ENCODE data around the gene ECEL1. TPM values are rescaled to one million over a fixed set of nuclear protein-coding genes. Genes with fewer than 3 reads are reported as not detected.
"Not testable (repeated sequence)": the region's sequence is repeated elsewhere in the genome, so short reads cannot be mapped to it uniquely, and the experiment has no call there.

The ECEL1 gene, protein sequence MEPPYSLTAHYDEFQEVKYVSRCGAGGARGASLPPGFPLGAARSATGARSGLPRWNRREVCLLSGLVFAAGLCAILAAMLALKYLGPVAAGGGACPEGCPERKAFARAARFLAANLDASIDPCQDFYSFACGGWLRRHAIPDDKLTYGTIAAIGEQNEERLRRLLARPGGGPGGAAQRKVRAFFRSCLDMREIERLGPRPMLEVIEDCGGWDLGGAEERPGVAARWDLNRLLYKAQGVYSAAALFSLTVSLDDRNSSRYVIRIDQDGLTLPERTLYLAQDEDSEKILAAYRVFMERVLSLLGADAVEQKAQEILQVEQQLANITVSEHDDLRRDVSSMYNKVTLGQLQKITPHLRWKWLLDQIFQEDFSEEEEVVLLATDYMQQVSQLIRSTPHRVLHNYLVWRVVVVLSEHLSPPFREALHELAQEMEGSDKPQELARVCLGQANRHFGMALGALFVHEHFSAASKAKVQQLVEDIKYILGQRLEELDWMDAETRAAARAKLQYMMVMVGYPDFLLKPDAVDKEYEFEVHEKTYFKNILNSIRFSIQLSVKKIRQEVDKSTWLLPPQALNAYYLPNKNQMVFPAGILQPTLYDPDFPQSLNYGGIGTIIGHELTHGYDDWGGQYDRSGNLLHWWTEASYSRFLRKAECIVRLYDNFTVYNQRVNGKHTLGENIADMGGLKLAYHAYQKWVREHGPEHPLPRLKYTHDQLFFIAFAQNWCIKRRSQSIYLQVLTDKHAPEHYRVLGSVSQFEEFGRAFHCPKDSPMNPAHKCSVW
- not detected for polyA plus RNA-seq

DNA sequence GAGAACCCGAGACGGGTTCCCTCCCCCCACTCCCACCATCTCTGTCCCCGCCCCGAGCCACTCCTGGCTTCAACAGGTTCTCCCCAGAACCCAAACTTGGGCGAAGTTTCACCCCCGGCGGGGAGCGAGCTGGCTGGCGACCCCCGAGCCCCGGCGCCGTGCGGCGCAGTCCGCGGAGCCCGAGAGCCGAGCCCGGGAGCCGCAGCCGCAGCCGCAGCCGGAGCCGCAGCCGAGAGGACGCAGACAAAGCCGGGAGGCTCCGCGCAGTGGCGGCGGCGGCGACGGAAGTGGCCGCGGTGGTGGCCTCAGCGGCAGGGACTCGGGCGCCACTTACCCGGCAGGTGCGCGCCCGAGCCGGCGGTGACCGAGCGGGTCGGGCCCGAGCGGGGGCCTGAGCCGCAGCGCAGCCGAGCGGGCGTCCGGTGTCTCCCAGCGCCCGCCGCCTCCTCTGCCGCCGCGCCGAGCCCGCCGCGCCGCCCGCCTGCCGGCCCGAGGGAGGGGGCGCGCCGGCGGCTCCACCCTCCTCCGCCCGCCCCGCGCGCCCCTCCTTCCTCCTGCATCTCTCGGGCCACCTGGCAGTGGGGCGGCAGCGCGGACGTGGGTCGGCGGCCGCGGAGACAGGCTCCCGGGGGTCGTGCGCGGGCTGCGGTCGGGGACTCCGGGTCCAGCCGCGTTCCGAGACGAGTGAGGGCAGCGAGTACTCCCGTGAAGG, at the start of gene ECEL1:
TSS of gene ECEL1 (minus strand) at position 450 of the 712 bp plus-strand sequence. CDS start 1,181 bp downstream, outside the sequence.
- H3K4me3 Mint-ChIP-seq: peak within 1 kb of the TSS in 2 of 5 donors; percentile 2 to 12
- H3K36me3 Mint-ChIP-seq: no peaks in the 10 kb centered on the region
- H3K27ac Mint-ChIP-seq: no peak within 1 kb of the TSS
- peaks cover 1 to 15% (median 13%) of the 10 kb centered on the region in 3 donors for H3K27me3 Mint-ChIP-seq (ENCODE audit: low read depth in 3 of 3)
- DNase-seq: no peak
- H3K9me3 Mint-ChIP-seq: peaks cover 0 to 2% (median 0%) of the 10 kb centered on the region in 6 donors
- H3K4me1 Mint-ChIP-seq: peaks cover 0 to 8% of the 10 kb centered on the region in 2 donors

DNA sequence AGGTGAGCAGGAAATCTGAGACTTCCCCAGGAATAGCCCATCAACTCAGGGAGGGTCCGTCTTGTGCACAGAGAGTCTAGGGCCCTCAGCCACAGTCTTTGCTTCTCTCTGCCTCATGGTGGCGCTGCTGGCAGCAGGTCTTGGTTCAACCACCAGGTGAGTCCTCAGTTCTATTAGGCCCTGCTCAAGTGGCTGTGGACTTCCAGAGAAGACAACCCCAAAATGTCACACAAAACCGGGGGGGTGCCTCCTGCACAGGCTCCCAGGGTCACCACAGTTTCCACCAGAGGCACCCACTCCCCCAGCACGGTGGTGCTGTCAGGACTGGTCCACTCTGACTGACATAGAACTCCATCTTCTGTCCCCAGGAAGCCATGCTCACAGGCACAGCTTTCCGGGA, 49.4 kb upstream of the ECEL1 start:
- peaks cover 4 to 10% (median 4%) of the 10 kb centered on the region in 3 donors for H3K27me3 Mint-ChIP-seq (ENCODE audit: low read depth in 3 of 3)
- DNase-seq: no peak
- no peak overlapping the region for H3K27ac Mint-ChIP-seq
- no peak overlapping the region for H3K4me3 Mint-ChIP-seq
- H3K4me1 Mint-ChIP-seq: no peaks in the 10 kb centered on the region
- no peaks in the 10 kb centered on the region for H3K36me3 Mint-ChIP-seq
- H3K9me3 Mint-ChIP-seq: peaks cover 0 to 1% (median 0%) of the 10 kb centered on the region in 6 donors

DNA sequence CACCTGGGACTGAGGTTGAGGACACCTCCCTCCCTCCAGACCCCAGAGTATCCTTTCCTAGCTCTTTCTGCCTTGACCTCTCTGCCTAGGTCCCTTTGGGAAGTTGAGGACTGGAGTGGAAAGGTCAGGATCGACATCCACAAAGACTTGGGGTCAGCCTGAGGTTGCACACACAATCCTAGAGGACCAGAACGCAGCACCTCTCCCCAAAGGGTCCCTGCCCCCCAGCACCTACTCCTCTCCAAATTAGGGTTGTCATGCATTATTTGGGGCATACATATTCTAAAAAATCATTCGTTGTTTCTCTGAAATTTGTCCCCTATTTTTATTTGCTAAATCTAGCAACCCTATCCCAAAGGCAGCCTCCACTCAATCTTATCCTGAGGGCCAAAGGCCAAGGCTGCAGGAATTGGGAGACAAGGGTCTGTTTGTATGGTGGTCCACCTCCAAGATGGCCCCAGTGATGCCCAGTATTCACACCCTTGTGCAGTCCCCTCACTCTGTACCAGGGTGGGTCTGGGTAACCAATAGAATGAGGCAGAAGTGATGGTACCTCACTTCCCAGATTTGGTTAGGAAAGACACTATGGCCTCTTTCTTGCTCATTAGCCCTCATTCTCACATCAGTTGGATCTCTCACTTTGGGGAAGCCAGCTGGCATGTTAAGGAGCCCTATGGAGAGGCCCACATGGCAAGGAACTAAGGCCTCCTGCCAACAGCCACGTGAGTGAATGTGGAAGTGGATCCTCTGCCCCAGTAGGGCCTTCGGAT, 48.3 kb upstream of the ECEL1 start:
- no peak overlapping the region for H3K27ac Mint-ChIP-seq
- H3K4me1 Mint-ChIP-seq: no peaks in the 10 kb centered on the region
- H3K9me3 Mint-ChIP-seq: peaks cover 0 to 1% (median 0%) of the 10 kb centered on the region in 6 donors
- H3K36me3 Mint-ChIP-seq: no peaks in the 10 kb centered on the region
- H3K27me3 Mint-ChIP-seq (ENCODE audit: low read depth in 3 of 3): peaks cover 3 to 10% (median 4%) of the 10 kb centered on the region in 3 donors
- DNase-seq: no peak
- no peak overlapping the region for H3K4me3 Mint-ChIP-seq

DNA sequence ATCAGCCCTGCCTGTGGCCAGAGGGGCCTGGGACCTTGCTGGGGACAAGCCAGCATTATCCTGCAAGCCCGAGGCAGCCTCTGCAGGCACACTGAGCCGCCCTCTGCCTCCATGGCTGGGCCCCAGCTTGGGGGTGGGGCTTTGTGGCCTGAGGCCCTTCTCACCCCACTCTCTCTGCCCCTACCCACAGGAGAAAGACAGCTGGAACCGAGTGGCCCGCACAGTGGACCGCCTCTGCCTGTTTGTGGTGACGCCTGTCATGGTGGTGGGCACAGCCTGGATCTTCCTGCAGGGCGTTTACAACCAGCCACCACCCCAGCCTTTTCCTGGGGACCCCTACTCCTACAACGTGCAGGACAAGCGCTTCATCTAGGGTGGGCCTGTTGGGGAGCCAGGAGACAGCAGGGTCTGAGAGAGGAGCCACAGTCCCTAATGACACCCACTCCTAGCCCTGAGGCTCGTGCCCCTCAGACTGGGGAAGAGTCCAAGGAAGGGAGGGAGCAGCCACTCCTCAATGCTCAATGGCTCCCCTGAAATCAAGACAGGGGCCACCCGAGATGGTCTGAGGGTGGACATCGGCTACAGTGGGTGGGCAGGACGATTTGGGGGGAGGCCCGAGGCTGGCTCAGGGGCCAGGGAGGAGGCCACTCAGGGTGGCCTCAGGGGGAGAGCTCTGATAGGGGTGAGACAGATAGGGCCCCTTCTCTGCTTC, 47.5 kb upstream of the ECEL1 start:
- H3K27me3 Mint-ChIP-seq (ENCODE audit: low read depth in 3 of 3): peaks cover 4 to 9% (median 4%) of the 10 kb centered on the region in 3 donors
- no peak overlapping the region for H3K27ac Mint-ChIP-seq
- H3K4me3 Mint-ChIP-seq: no peak overlapping the region
- H3K36me3 Mint-ChIP-seq: no peaks in the 10 kb centered on the region
- H3K4me1 Mint-ChIP-seq: no peaks in the 10 kb centered on the region
- DNase-seq: no peak
- peaks cover 0 to 1% (median 0%) of the 10 kb centered on the region in 6 donors for H3K9me3 Mint-ChIP-seq

DNA sequence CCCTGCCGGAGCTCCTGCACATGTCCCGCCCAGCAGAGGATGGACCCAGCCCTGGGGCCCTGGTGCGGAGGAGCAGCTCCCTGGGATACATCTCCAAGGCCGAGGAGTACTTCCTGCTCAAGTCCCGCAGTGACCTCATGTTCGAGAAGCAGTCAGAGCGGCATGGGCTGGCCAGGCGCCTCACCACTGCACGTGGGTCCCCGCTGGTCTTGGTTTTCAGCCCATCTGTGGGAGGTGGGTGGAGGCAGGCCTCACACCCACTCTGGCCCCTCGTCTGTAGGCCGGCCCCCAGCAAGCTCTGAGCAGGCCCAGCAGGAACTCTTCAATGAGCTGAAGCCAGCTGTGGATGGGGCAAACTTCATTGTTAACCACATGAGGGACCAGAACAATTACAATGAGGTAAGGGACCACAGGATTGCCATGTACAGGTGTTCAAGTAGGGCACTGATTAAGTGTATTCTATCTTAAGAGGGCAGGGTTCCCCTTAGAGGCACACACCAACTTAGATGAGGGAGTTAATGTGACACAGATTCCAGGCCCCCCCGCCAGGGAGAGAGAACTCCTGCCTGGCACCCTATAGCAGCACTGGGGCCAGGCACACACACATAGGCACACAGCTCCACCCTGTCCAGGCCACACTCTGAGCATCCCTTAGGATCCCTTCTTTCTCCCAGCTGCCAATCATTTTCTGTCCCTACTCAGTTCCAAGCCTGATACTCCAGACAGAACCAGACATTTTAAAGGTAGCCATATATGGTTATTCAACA, 46.5 kb upstream of the ECEL1 start:
- Mint-ChIP-seq H3K4me1 (peaks cover 2% of the 10 kb centered on the region in 2 donors), H3K27ac (no peak overlapping the region), H3K4me3 (no peak overlapping the region), H3K9me3 (peaks cover 0 to 1% (median 0%) of the 10 kb centered on the region in 6 donors), H3K36me3 (no peaks in the 10 kb centered on the region), H3K27me3 (ENCODE audit: low read depth in 3 of 3) (peaks cover 4 to 9% (median 4%) of the 10 kb centered on the region in 3 donors)
- no peak for DNase-seq

DNA sequence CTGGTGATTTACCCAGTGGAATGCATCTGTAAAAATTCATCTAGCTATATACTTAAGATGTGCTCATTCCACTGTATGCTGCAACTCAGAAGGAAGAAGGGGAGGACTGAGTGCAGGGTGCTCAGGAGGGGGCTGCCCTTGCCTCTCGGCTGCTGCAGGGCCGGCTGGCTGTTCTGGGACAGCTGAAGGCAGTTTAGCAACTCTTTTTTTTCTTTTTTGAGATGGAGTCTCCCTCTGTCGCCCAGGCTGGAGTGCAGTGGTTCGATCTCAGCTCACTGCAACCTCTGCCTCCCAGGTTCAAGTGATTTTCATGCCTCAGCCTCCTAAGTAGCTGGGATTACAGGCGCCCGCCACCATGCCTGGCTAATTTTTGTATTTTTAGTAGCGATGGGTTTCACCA, 45.2 kb upstream of the ECEL1 start:
- DNase-seq; H3K27me3 Mint-ChIP-seq (ENCODE audit: low read depth in 3 of 3); H3K27ac Mint-ChIP-seq; H3K9me3 Mint-ChIP-seq; H3K36me3 Mint-ChIP-seq; H3K4me3 Mint-ChIP-seq: not testable (repeated sequence)
- peaks cover 9 to 14% of the 10 kb centered on the region in 2 donors for H3K4me1 Mint-ChIP-seq

DNA sequence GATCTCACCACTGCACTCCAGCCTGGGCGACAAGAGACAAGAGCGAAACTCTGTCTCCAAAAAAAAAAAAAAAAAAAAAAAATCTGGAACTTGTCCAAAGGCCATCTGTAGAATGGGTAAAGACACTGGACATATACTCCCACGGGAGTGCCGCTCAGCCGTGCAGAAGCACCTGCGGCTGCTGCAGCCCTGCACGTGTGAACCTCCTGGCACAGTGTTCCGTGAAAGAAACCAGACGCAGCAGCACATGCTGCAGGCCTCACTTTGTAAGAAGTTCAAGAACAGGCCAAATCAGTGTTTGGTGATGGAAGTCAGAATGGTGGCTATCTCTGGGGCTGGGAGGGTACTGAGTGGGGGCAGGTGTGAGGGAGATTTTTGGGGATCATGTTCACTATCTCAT, 44.8 kb upstream of the ECEL1 start:
- Mint-ChIP-seq H3K4me1 (peaks cover 9 to 14% of the 10 kb centered on the region in 2 donors), H3K9me3 (no peaks in the 10 kb centered on the region), H3K4me3 (no peak overlapping the region), H3K27me3 (ENCODE audit: low read depth in 3 of 3) (peaks cover 2 to 9% (median 4%) of the 10 kb centered on the region in 3 donors), H3K27ac (no peak overlapping the region), H3K36me3 (no peaks in the 10 kb centered on the region)
- DNase-seq: no peak

DNA sequence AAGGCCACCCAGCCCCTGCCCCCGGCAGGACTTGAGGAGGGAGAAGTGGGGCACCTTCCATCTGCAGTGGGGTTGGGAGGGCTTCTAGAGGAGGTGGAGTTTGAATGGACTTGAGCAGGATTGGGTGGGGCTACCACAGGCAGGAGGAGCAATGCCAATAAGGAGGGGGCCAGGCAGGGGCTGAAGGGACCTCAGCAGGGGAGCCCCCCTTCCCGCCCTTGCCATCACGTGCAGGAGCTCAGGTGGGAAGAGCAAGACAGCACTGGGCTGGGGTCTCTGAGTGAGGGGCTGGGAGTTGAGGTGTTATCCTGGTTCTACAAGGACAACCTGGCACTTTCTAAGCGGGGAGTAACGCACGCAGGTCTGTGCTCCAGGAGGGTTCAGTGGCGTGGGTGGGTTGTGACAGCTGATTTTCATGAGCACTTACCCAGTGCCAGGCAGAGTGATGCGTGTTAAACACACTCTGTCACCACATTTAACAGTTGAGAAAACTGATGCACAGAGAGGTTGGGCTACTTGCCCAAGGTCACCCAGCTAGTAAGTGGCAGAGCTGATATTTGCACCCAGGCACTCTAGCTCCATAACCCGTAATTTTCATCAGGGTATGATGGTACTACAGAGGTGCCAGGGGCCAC, 43.1 kb upstream of the ECEL1 start:
- Mint-ChIP-seq H3K4me3 (no peak overlapping the region), H3K27me3 (ENCODE audit: low read depth in 3 of 3) (peaks cover 2 to 8% (median 5%) of the 10 kb centered on the region in 3 donors), H3K36me3 (no peaks in the 10 kb centered on the region), H3K9me3 (no peaks in the 10 kb centered on the region), H3K4me1 (peaks cover 9 to 14% of the 10 kb centered on the region in 2 donors), H3K27ac (no peak overlapping the region)
- no peak for DNase-seq

DNA sequence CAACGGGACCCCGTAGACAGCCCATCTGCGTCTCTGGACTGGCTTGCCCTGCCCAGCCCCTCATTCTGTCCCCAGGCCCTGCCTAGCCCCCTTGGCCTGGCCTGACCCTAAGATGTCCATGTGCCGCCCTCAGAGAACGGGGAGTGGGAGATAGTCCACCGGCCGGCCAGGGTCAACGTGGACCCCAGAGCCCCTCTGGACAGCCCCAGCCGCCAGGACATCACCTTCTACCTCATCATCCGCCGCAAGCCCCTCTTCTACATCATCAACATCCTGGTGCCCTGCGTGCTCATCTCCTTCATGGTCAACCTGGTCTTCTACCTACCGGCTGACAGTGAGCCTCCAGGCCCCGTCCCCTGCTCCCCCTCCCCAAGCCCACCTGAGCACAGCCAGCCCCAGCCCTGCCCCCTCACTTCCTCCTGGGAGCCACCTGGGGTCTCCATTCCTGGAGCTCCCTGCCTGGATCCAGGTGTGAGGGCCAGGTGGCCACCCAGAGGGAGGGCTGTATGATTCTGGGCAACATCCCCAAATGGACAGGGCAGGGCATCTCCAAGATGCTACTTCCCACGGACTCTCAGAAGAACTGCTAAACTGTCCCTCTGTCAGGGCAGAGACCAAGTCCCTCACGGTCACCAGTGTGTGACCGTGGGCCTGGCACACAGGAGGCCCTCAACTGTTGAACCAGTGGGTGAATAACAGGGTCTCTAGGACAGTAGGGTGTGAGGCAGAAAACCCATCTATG, 42.3 kb upstream of the ECEL1 start:
- Mint-ChIP-seq H3K4me1 (peaks cover 9 to 14% of the 10 kb centered on the region in 2 donors), H3K27me3 (ENCODE audit: low read depth in 3 of 3) (peaks cover 3 to 7% (median 5%) of the 10 kb centered on the region in 3 donors), H3K4me3 (no peak overlapping the region), H3K36me3 (no peaks in the 10 kb centered on the region), H3K9me3 (no peaks in the 10 kb centered on the region), H3K27ac (no peak overlapping the region)
- no peak for DNase-seq

DNA sequence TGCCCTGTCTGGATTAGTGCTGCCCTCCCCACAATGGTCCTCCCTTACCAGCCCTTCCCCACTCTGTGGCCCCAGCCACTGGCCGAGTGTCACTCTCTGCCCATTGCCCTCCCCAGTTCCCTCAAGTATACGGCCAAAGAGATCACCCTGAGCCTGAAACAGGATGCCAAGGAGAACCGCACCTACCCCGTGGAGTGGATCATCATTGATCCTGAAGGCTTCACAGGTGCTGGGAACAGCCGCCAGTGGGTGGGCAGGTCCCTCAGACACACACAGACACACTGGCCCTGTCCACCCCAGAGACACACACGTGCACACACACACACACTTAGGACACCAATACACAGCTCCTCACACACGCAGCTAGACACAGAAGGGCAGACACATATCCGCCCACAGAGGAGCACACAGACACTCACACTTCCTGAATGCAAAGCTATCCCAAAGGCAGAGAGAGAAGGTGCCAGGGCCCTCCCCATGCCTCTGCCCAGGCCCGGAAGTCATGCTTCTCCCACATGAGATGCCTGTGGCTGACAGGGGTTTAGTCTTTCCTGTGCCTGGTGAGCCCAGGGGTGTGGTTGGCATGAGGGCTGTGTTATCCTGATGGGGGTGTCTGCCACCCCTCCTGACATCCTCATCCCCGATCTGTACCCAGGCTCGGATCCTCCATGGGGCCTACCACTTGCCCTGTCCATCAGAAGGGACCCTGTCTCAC, 41.3 kb upstream of the ECEL1 start:
- peak overlapping the region in 1 of 5 donors; percentile 31 for H3K4me3 Mint-ChIP-seq
- no peaks in the 10 kb centered on the region for H3K36me3 Mint-ChIP-seq
- peak overlapping the region in 4 of 6 donors; percentile 10 to 60 (median 36) for H3K27ac Mint-ChIP-seq
- no peak for DNase-seq
- peaks cover 3 to 11% (median 6%) of the 10 kb centered on the region in 3 donors for H3K27me3 Mint-ChIP-seq (ENCODE audit: low read depth in 3 of 3)
- peaks cover 11 to 14% of the 10 kb centered on the region in 2 donors for H3K4me1 Mint-ChIP-seq
- H3K9me3 Mint-ChIP-seq: no peaks in the 10 kb centered on the region
